ENCODE results near the gene KRT9.

KRT9 gene

GRCh38 chr17:41531993-41532392, 39.9 kb downstream of the KRT9 start:
- no peak for DNase-seq (ENCODE audit: low spot score)

GRCh38 chr17:41530062-41531048, 41.5 kb downstream of the KRT9 start:
- peak; percentile 97 for DNase-seq (ENCODE audit: low spot score)

DNA sequence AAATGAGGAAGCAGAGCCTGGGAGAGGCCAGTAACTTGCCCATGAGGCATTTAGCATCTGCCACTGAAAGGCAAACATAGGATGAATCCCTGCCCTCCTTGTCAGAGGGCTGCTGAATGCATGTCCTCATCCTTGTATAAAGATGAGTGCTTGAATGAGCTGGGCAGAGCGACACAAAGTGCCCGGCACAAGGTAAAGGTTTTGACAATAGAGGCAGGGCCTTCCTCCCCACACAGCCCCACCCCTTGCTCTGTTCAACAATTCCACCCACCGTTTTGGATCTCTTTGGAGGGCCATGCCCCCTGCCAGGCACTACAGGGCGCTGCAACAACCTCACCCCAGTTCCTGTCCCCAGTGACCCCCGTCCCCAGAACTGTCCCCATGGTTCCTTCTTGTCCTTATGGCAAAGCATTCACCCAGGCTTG, 42.4 kb downstream of the KRT9 start:
- peak; percentile 28 for DNase-seq (ENCODE audit: low spot score)

DNA sequence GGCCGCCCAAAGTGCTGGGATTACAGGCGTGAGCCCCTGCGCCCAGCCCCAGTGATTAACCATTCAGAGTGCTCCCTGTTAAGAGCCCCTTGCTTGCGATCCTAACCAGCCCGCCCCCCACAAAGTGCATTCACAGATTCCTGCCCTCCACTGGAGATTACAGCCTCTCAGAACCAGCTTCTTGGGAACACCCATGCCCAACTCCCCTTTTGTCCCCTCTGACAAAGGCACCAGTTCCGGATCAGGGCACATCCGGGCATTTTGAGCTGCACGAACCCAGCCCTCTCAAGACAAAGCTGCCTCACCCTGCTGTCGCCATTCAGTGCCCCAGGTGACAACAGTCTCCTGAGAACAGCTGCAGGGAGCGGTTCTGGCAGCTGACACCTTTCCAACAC, 42.9 kb downstream of the KRT9 start:
- DNase-seq (ENCODE audit: low spot score): no peak

GRCh38 chr17:41527063-41528023, 44.5 kb downstream of the KRT9 start:
- no peak for DNase-seq (ENCODE audit: low spot score)

DNA sequence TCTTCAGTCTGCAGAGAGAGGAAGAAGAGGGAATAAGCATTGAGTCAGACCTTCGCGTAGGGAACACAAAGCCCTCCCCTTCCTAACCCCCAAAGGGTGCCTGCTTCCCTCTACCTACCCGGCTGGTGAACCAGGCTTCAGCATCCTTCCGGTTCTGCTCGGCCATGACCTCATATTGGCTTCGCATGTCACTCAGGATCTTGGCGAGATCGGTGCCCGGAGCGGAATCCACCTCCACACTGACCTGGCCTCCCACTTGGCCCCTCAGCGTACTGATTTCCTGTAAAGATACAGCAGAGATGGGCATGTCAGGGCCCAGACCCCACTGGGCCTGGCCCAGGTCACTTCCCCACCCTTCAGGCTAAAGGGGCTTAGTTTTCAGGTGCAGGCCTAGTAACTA, 47.6 kb downstream of the KRT9 start:
- DNase-seq (ENCODE audit: low spot score): no peak

DNA sequence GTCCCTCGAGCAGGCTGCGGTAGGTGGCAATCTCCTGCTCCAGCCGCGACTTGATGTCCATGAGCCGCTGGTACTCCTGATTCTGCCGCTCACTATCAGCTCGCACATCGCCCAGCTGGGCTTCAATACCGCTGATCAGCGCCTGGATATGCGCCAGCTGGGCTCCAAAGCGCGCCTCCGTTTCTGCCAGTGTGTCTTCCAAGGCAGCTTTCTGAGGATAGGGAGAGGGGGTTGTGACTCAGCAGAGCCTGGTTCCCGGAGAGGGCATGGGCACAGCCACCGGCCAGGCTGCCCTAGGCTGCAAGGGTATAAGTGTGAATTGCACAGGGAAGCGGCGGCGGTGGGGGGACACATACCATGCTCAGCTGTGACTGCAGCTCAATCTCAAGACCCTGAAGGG, 48.1 kb downstream of the KRT9 start:
- DNase-seq (ENCODE audit: low spot score): peak; percentile 65

DNA sequence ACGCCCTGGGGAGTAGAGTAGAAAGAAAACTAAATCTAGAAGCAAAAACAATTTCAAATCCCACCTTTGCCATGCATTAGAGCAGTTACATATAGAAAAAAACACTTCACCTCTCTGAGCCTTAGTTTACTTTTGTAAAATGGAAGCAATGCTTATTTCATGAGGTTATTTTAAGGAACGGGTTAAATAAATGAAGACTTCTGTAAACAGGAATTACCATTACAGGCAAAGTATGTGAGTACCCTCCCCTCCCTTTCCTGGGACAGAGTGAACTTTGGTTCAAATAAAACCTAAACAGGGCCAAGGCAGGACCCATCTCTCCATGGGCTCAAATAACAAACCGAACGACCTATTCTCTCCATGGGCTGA, 48.6 kb downstream of the KRT9 start:
- no peak for DNase-seq (ENCODE audit: low spot score)

DNA sequence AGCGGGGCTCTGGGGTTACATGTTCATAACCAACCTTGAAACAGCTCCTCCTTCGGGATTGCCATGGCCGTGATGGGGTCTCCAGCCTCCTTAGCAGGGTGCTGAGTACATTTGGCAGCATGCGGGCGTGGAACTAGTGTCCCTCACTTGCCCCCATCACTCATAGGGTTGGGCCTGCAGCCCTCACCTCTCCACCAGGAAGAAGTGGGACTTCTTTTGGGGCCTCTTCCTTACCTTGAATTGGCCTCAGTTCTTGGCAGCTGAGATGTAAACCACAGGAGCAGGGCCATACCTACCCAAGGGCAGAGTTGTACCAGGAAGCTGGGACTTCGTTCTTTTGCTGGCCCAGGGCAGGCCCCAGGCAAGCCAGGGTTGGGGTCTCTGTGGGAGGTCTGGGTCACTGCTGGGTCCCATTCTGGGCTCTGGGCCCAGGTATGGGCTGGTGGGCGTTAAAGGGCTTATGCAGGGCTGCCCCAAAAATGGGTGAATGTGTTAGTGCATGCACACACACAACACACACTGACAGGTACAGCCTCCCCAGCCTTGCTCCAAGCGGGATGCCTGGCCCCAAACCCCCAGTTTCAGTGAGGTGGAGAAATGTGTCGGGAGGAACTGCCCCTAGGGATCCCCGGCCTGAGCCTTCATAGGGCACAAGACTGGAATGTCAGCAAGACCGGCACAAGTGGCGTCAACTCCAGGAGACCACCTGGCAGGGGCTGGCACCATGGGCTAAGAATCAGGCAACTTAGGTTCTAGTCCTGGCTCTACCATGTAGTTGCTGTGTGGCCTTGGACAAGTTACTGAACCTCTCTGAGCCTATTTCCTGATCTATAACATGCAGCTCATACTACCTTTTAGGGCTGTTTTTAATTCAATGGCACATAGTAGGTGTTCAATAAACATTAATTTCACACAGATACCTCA, 49.3 kb downstream of the KRT9 start:
- DNase-seq (ENCODE audit: low spot score): no peak

GRCh38 chr17:41521574-41522261, 50.1 kb downstream of the KRT9 start:
- no peak for DNase-seq (ENCODE audit: low spot score)

- no peak for DNase-seq (ENCODE audit: low spot score)
These were observed 50.9 kb downstream of the KRT9 start for GRCh38 chr17:41520821-41521521.

DNA sequence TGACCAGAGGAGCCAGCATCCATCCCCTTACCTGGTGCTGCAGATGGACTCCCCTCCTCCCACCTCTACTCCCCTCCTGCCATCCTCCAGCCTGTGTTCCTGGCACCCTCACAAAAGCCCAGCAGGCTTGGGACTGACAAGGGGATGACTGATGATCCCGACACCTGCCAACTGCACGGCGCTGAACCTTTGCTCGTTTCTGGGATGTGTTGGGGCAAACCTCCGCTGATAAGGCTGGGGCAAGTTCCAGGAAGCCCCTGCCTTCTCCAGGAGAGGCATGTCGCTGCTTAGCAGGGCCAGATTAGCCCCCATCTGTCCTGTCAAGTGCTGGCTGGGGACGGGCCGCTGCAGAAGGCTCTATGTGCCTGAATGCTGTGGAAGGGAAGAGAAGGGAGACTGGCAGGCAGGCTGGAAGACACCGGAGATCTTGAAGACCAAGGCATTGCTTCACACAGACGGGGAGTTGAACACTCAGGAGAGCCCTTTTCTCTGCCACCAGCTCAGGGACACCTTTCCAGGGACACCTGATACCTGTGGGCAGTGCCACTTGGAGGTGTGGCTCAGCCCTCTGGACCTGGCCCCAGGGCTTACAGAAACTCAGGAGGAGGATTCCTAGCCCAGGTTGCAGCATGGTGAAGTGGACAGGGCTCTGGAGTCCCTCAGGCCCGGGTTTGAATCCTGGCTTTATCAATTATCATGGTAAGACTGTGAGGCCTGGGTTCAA, 52.2 kb downstream of the KRT9 start:
- no peak for DNase-seq (ENCODE audit: low spot score)

DNA sequence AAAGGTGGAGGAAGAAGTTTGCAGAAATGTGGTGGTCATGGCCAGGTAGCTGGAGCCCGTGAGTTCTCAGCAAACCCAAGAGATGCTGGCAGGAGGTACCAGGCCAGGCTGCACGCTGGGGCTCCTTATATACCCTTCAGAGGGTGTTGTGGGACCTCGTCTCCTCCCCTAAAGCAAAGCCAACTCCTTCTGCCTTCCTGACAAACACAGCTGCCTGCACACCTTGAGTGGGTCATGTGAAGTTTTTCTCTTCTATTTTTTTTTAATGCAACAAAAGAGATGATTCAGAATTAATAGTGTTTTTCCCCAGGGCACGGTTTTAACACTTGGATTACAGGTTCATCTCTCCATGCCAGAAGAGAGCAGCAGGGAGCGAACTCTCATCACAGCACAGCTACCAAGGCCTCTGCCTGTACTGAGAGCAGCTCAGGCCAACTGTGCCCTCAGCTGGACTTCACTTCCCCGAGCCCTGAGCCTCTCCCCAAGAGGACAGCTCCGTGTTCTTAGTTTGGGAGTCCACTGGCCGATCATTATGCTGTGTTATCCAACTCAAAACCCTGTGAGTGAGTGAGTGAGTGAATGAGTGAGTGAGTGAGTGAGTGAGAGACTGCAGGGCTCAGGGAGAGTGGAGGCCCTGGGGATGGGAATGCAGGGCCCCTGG, 52.9 kb downstream of the KRT9 start, which contains the start of gene KRT15:
Gene KRT15, minus strand, starts transcription at position 102 of the 661 bp plus-strand sequence. Its CDS starts 63 bp downstream, at position 39.
- no peak for DNase-seq (ENCODE audit: low spot score)

DNA sequence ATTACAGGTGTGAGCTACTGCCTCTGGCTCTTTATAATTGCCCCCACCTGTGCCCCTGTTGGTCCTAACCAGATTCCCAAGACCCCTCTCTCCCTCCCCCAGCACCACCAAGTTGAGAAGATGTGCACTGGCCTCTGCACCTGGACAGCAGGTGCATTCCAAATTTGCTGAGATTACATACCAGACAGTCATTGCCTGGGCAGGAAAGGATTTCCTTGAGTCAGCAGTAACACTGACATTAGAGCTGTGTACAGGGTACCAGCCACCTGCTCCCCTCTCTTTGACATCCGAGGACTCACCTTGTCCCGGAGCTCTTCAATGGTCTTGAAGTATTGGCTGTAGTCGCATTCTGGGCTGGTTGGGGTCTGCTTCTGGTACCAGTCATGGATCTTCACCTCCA, 53.8 kb downstream of the KRT9 start:
- no peak for DNase-seq (ENCODE audit: low spot score)

DNA sequence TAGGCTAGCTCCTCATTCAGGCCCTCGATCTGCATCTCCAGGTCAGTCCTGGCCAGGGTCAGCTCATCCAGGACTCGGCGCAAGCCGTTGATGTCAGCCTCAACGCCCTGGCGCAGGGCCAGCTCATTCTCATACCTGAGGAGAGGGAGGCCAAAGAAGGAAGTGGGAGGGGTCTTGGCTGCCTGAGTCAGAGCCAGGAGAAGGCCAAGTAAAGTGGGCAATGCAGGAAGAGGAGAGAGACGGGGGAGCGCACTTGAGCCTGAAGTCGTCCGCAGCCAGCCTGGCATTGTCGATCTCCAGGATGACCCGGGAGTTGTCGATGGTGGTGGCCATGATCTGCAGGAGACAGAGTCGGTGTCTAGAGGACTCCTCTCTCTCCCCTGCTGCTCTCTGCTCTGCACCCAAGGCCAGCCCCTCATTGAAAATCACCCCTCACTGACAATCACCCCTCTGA, 55.0 kb downstream of the KRT9 start:
- no peak for DNase-seq (ENCODE audit: low spot score)

- no peak for DNase-seq (ENCODE audit: low spot score)
These were observed 55.6 kb downstream of the KRT9 start for GRCh38 chr17:41516147-41516829.

Data from SK-N-DZ (cell line).